Liver (tissue), 9 donors: ENCODE results near the gene NTMT1. TPM values are rescaled to one million over a fixed set of nuclear protein-coding genes. Genes with fewer than 3 reads are reported as not detected.

ENCODE experiments used
- DNase-seq: peaks from one replicate; pipeline ENCODE4 v3.0.0-alpha.2; 2017; ENCODE audit warnings: low spot score
- H3K27ac ChIP-seq, 2 donors: one replicate each; pipeline ENCODE4 v1.7.0; 2013; ENCODE audit warnings: inconsistent platforms in 2 of 2, low read length in 2 of 2, control low read depth in 1 of 2, low read depth in 1 of 2, mild to moderate bottlenecking in 1 of 2
- H3K27me3 ChIP-seq, 4 donors: one replicate each; pipeline versions ENCODE4 v1.6.1 to v1.7.0; 2013; ENCODE audit warnings: low read length in 3 of 4, inconsistent platforms in 1 of 4, mild to moderate bottlenecking in 1 of 4, moderate library complexity in 1 of 4; ENCODE audit not compliant: control insufficient read depth in 4 of 4, insufficient read depth in 4 of 4
- H3K36me3 ChIP-seq, 4 donors: one replicate each; pipeline versions ENCODE4 v1.6.1 to v1.7.0; 2013; ENCODE audit warnings: low read length in 3 of 4, mild to moderate bottlenecking in 3 of 4, low read depth in 1 of 4, moderate library complexity in 1 of 4; ENCODE audit not compliant: control insufficient read depth in 4 of 4, insufficient read depth in 3 of 4
- H3K4me1 ChIP-seq, 4 donors: one replicate each; pipeline versions ENCODE4 v1.6.1 to v1.7.0; 2013; ENCODE audit warnings: low read length in 3 of 4, mild to moderate bottlenecking in 3 of 4, moderate library complexity in 1 of 4; ENCODE audit not compliant: control insufficient read depth in 4 of 4, insufficient read depth in 4 of 4
- H3K4me3 ChIP-seq, 3 donors: one replicate each; pipeline versions ENCODE4 v1.6.1 to v1.7.0; 2013; ENCODE audit warnings: low read length in 3 of 3, control low read depth in 1 of 3, low read depth in 1 of 3, mild to moderate bottlenecking in 1 of 3
- H3K9ac ChIP-seq, 2 donors: one replicate each; pipeline ENCODE4 v1.7.0; 2013; ENCODE audit warnings: low read length in 2 of 2, mild to moderate bottlenecking in 2 of 2, moderate library complexity in 2 of 2, control low read depth in 1 of 2, low read depth in 1 of 2
- H3K9me3 ChIP-seq, 4 donors: one replicate each; pipeline versions ENCODE4 v1.6.1 to v1.7.0; 2013; ENCODE audit warnings: low read length in 3 of 4; ENCODE audit not compliant: control insufficient read depth in 4 of 4
- ATF3 ChIP-seq: IDR thresholded peaks from 2 replicates; pipeline ENCODE4 v1.6.1; 2016; ENCODE audit warnings: antibody characterized with exemption
- EGR1 ChIP-seq, 2 donors: IDR thresholded peaks; 2 replicates each; pipeline ENCODE4 v1.6.1; 2016 to 2018; ENCODE audit warnings: antibody characterized with exemption in 2 of 2, low read depth in 2 of 2
- FOXA1 ChIP-seq: IDR thresholded peaks from 2 replicates; pipeline ENCODE4 v1.6.1; 2016; ENCODE audit warnings: antibody characterized with exemption
- FOXA2 ChIP-seq: IDR thresholded peaks from 2 replicates; pipeline ENCODE4 v1.6.1; 2016; ENCODE audit warnings: antibody characterized with exemption
- GABPA ChIP-seq, 2 donors: IDR thresholded peaks in 1 of 2; conservative IDR thresholded peaks in 1 of 2; 2 replicates each; pipeline ENCODE4 v1.6.1; 2016; ENCODE audit warnings: antibody characterized with exemption in 2 of 2, mild to moderate bottlenecking in 1 of 2, moderate library complexity in 1 of 2
- HNF4A ChIP-seq, 2 donors: conservative IDR thresholded peaks; 2 replicates each; pipeline ENCODE4 v1.6.1; 2016; ENCODE audit warnings: antibody characterized with exemption in 2 of 2, mild to moderate bottlenecking in 2 of 2
- HNF4G ChIP-seq: IDR thresholded peaks from 2 replicates; pipeline ENCODE4 v1.6.1; 2016; ENCODE audit warnings: antibody characterized with exemption
- JUND ChIP-seq, 2 donors: IDR thresholded peaks; 2 replicates each; pipeline ENCODE4 v1.6.1; 2016; ENCODE audit warnings: antibody characterized with exemption in 2 of 2
- NR2F2 ChIP-seq: IDR thresholded peaks from 2 replicates; pipeline ENCODE4 v1.6.1; 2016; ENCODE audit warnings: antibody characterized with exemption
- REST ChIP-seq: IDR thresholded peaks from 2 replicates; pipeline ENCODE4 v1.6.1; 2016; ENCODE audit warnings: antibody characterized with exemption, mild to moderate bottlenecking
- RXRA ChIP-seq, 2 donors: IDR thresholded peaks; 2 replicates each; pipeline ENCODE4 v1.6.1; 2017 to 2018; ENCODE audit warnings: antibody characterized with exemption in 2 of 2, mild to moderate bottlenecking in 1 of 2
- SP1 ChIP-seq: IDR thresholded peaks from 2 replicates; pipeline ENCODE4 v1.6.1; 2018; ENCODE audit warnings: antibody characterized with exemption, mild to moderate bottlenecking
- TAF1 ChIP-seq: conservative IDR thresholded peaks from 2 replicates; pipeline ENCODE4 v1.6.1; 2016; ENCODE audit warnings: antibody characterized with exemption, mild to moderate bottlenecking
- YY1 ChIP-seq: IDR thresholded peaks from 2 replicates; pipeline ENCODE4 v1.6.1; 2016; ENCODE audit warnings: antibody characterized with exemption, mild to moderate bottlenecking
- WGBS: extraction: QIAGEN DNeasy Blood & Tissue Kit; methylation state at CpG from one replicate; pipeline ENCODE4 v1.1.7; 2013; 5-methylcytosine and 5-hydroxymethylcytosine counted together
- polyA plus RNA-seq, 2 donors: library from polyadenylated mRNA; stranded (reverse) in 1 of 2; unstranded in 1 of 2; fragments of 200-250 nt in 1 of 2; fragments of >200 nt in 1 of 2; fragmentation: Nextera tagmentation in 1 of 2; extraction: Ambion mirVana in 1 of 2; gene quantifications; one replicate each; pipeline versions ENCODE4 v1.2.1 to v1.2.3, GENCODE V29; 2013 to 2015
- total RNA-seq, 2 donors: library from RNA; depleted of rRNA; stranded (reverse); fragments of >200 nt; gene quantifications; one replicate each; pipeline ENCODE4 v1.2.3, GENCODE V29; 2014
- TF ChIP-seq, protein P1 (sequence below): fragments of 150-350 bp; IDR thresholded peaks from 2 replicates; pipeline ENCODE4 v1.5.1; 2017; ENCODE audit warnings: improper control_type of control experiment, low read depth, low read length; ENCODE audit not compliant: missing input control
- TF ChIP-seq, protein P2 (sequence below): IDR thresholded peaks from 2 replicates; pipeline ENCODE4 v1.6.1; 2016; ENCODE audit warnings: antibody characterized with exemption
- donor health status: healthy.
- donor health status: healthy.
- donor health status: healthy.
- donor health status: healthy.
- donor health status: healthy.

Gene NTMT1
- total and polyA plus RNA-seq, 4 donors = 13.1 to 42.5 (median 26.2) TPM

- no peak for DNase-seq
- Histone ChIP-seq H3K27ac (no peak overlapping the region), H3K4me1 (no peaks in the 10 kb centered on the region), H3K9me3 (no peaks in the 10 kb centered on the region), H3K9ac (no peak overlapping the region), H3K27me3 (peaks cover 0 to 10% (median 0%) of the 10 kb centered on the region in 4 donors), H3K36me3 (no peaks in the 10 kb centered on the region), H3K4me3 (no peak overlapping the region)
- 80% methylated on average over 7 of the region's 7 CpGs for WGBS
- TF ChIP-seq EGR1 (IDR thresholded peaks at IDR 0.05; ENCODE audit: low read depth in 2 of 2) (no peak), YY1 (no peak), HNF4G (no peak), FOXA1 (no peak), FOXA2 (no peak), RXRA (IDR thresholded peaks at IDR 0.05) (no peak), TAF1 (no peak), JUND (IDR thresholded peaks at IDR 0.05) (no peak), ATF3 (no peak), GABPA (IDR thresholded peaks at IDR 0.05 in 1 of 2, conservative IDR thresholded peaks at IDR 0.05 in 1 of 2) (no peak), SP1 (no peak), NR2F2 (no peak)
- TF ChIP-seq, protein P1, sequence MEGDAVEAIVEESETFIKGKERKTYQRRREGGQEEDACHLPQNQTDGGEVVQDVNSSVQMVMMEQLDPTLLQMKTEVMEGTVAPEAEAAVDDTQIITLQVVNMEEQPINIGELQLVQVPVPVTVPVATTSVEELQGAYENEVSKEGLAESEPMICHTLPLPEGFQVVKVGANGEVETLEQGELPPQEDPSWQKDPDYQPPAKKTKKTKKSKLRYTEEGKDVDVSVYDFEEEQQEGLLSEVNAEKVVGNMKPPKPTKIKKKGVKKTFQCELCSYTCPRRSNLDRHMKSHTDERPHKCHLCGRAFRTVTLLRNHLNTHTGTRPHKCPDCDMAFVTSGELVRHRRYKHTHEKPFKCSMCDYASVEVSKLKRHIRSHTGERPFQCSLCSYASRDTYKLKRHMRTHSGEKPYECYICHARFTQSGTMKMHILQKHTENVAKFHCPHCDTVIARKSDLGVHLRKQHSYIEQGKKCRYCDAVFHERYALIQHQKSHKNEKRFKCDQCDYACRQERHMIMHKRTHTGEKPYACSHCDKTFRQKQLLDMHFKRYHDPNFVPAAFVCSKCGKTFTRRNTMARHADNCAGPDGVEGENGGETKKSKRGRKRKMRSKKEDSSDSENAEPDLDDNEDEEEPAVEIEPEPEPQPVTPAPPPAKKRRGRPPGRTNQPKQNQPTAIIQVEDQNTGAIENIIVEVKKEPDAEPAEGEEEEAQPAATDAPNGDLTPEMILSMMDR = no peak
- TF ChIP-seq, protein P2, sequence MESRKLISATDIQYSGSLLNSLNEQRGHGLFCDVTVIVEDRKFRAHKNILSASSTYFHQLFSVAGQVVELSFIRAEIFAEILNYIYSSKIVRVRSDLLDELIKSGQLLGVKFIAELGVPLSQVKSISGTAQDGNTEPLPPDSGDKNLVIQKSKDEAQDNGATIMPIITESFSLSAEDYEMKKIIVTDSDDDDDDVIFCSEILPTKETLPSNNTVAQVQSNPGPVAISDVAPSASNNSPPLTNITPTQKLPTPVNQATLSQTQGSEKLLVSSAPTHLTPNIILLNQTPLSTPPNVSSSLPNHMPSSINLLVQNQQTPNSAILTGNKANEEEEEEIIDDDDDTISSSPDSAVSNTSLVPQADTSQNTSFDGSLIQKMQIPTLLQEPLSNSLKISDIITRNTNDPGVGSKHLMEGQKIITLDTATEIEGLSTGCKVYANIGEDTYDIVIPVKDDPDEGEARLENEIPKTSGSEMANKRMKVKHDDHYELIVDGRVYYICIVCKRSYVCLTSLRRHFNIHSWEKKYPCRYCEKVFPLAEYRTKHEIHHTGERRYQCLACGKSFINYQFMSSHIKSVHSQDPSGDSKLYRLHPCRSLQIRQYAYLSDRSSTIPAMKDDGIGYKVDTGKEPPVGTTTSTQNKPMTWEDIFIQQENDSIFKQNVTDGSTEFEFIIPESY = no peak
These were observed 45.6 kb downstream of the NTMT1 start for GRCh38 chr9:129671519-129671918.

DNA sequence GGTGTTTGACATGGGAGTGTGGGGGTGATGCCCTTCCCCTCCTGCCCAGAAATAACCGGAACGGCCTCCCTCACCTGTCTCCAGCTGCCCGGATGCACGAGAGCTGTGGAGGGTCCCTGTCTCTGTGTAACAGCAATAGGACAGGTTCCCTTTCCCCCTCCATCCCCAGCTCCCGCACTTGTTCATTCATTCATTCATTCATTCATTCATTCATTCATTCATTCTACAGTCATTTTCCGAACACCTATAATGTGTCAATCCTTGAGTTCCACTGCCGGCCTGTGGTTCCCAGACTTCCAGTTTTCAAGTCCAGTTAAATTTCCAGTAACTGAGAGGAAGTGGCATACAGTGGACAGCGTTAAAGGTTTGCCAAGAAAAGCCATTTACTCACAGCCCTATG is 46.7 kb downstream of the NTMT1 start:
- Histone ChIP-seq H3K36me3 (no peaks in the 10 kb centered on the region), H3K27ac (no peak overlapping the region), H3K9ac (no peak overlapping the region), H3K4me1 (no peaks in the 10 kb centered on the region), H3K27me3 (peaks cover 0 to 3% (median 0%) of the 10 kb centered on the region in 4 donors), H3K9me3 (no peaks in the 10 kb centered on the region), H3K4me3 (no peak overlapping the region)
- no peak for DNase-seq
- no peak for TF ChIP-seq HNF4A (conservative IDR thresholded peaks at IDR 0.05)
- TF ChIP-seq FOXA2 = no peak
- TF ChIP-seq, protein P2 = no peak
- TF ChIP-seq HNF4G = no peak
- TF ChIP-seq ATF3 = no peak
- TF ChIP-seq REST = no peak
- TF ChIP-seq, protein P1 = no peak
- no peak for TF ChIP-seq NR2F2
- 79% methylated on average over 8 of the region's 8 CpGs for WGBS
